GM23338 (cell line): Measurements from ENCODE around the gene PCBP3. TPM values are rescaled to one million over a fixed set of nuclear protein-coding genes. Genes with fewer than 3 reads are reported as not detected.

ENCODE experiments used
- ATAC-seq: fragments of 200-7000 bp; cut with Tn5 transposase; 3 replicates; pipeline ENCODE4 v1.9.1; 2020
- DNase-seq: peaks from one replicate; pipeline ENCODE4 v3.0.0-alpha.2; 2015; ENCODE audit warnings: low spot score
- H2AFZ ChIP-seq: fragments of 200-600 bp; sonication (generic); 2 replicates; pipeline ENCODE4 v1.8.0; 2016; ENCODE audit warnings: antibody characterized with exemption, mild to moderate bottlenecking, moderate library complexity
- H3F3A ChIP-seq: fragments of 200-600 bp; sonication (generic); replicated peaks from 2 replicates; pipeline ENCODE4 v1.8.0; 2017; ENCODE audit warnings: antibody characterized with exemption, mixed run types, low read depth
- H3K27ac ChIP-seq: fragments of 200-600 bp; sonication (generic); 2 replicates; pipeline ENCODE4 v1.6.1; 2016; ENCODE audit warnings: low read depth
- H3K27me3 ChIP-seq: fragments of 200-600 bp; sonication (generic); 2 replicates; pipeline ENCODE4 v1.8.0; 2016; ENCODE audit warnings: mild to moderate bottlenecking, mixed run types, moderate library complexity; ENCODE audit not compliant: insufficient read depth
- H3K36me3 ChIP-seq: fragments of 200-600 bp; sonication (generic); 2 replicates; pipeline ENCODE4 v1.8.0; 2016; ENCODE audit warnings: mild to moderate bottlenecking; ENCODE audit not compliant: insufficient read depth
- H3K4me1 ChIP-seq: fragments of 200-600 bp; sonication (generic); 2 replicates; pipeline ENCODE4 v1.8.0; 2016; ENCODE audit warnings: mild to moderate bottlenecking, moderate library complexity; ENCODE audit not compliant: insufficient read depth
- H3K4me2 ChIP-seq: fragments of 200-600 bp; sonication (generic); 2 replicates; pipeline ENCODE4 v1.7.1; 2017; ENCODE audit warnings: mixed run types
- H3K4me3 ChIP-seq: fragments of 200-600 bp; sonication (generic); 2 replicates; pipeline ENCODE4 v1.6.1; 2016; ENCODE audit warnings: mixed run types
- H3K79me2 ChIP-seq: fragments of 200-600 bp; sonication (generic); replicated peaks from 2 replicates; pipeline ENCODE4 v1.8.0; 2017; ENCODE audit warnings: mild to moderate bottlenecking; ENCODE audit not compliant: insufficient read depth
- H3K9me2 ChIP-seq: fragments of 200-600 bp; sonication (generic); 2 replicates; pipeline ENCODE4 v1.8.0; 2017; ENCODE audit not compliant: insufficient read depth
- H4K20me1 ChIP-seq: fragments of 200-600 bp; sonication (generic); replicated peaks from 2 replicates; pipeline ENCODE4 v1.8.0; 2017; ENCODE audit warnings: mild to moderate bottlenecking; ENCODE audit not compliant: insufficient read depth
- H3K27ac Mint-ChIP-seq: 2 replicates; pipeline ENCODE4 v1.8.0; 2020; ENCODE audit warnings: inconsistent platforms, mild to moderate bottlenecking, moderate library complexity, mixed read lengths
- H3K27me3 Mint-ChIP-seq: 3 replicates; pipeline ENCODE4 v1.8.0; 2022; ENCODE audit warnings: low read depth, mild to moderate bottlenecking, moderate library complexity, mixed read lengths, inconsistent platforms; ENCODE audit not compliant: insufficient read depth, poor library complexity
- H3K36me3 Mint-ChIP-seq: 3 replicates; pipeline ENCODE4 v1.8.0; 2021; ENCODE audit warnings: low read depth, mild to moderate bottlenecking, inconsistent platforms, moderate library complexity, mixed read lengths
- H3K4me1 Mint-ChIP-seq: 3 replicates; pipeline ENCODE4 v1.8.0; 2020; ENCODE audit warnings: mild to moderate bottlenecking, inconsistent platforms, mixed read lengths
- H3K4me3 Mint-ChIP-seq: 3 replicates; pipeline ENCODE4 v1.8.0; 2021; ENCODE audit warnings: moderate library complexity, mild to moderate bottlenecking, inconsistent platforms, mixed read lengths
- H3K9me3 Mint-ChIP-seq: 3 replicates; pipeline ENCODE4 v1.8.0; 2020; ENCODE audit warnings: moderate library complexity, mild to moderate bottlenecking, inconsistent platforms, mixed read lengths
- CREB1 ChIP-seq: fragments of 250-450 bp; sonication (Bioruptor Pico); IDR thresholded peaks from 2 replicates; pipeline ENCODE4 v1.5.0; 2020; ENCODE audit warnings: low read depth, mild to moderate bottlenecking, moderate library complexity
- CTCF ChIP-seq, 2 experiments: fragments of 200-600 bp in 1 of 2; sonication (generic) in 1 of 2; conservative IDR thresholded peaks; 2 replicates each; pipeline versions ENCODE4 v1.5.1 to v1.6.1; 2016 to 2017; ENCODE audit warnings: antibody characterized with exemption in 2 of 2, low read depth in 2 of 2, mild to moderate bottlenecking in 2 of 2, moderate library complexity in 1 of 2
- EZH2 ChIP-seq: fragments of 200-600 bp; sonication (generic); IDR thresholded peaks from one replicate; pipeline ENCODE4 v1.8.0; 2017; ENCODE audit warnings: antibody characterized with exemption, mild to moderate bottlenecking, low read depth; ENCODE audit not compliant: unreplicated experiment
- EZH2phosphoT487 ChIP-seq: fragments of 200-600 bp; sonication (generic); IDR thresholded peaks from one replicate; pipeline ENCODE4 v1.8.1; 2018; ENCODE audit warnings: antibody characterized with exemption; ENCODE audit not compliant: unreplicated experiment
- JUNB ChIP-seq: IDR thresholded peaks from one replicate; pipeline ENCODE4 v1.6.1; 2016; ENCODE audit warnings: antibody characterized with exemption; ENCODE audit not compliant: unreplicated experiment
- NANOG ChIP-seq: IDR thresholded peaks from 2 replicates; pipeline ENCODE4 v1.6.1; 2016; ENCODE audit warnings: antibody characterized with exemption, borderline replicate concordance
- POLR2AphosphoS5 ChIP-seq: IDR thresholded peaks from 2 replicates; pipeline ENCODE4 v1.6.1; 2016; ENCODE audit warnings: antibody characterized with exemption, low read depth
- REST ChIP-seq: IDR thresholded peaks from one replicate; pipeline ENCODE4 v1.6.1; 2018; ENCODE audit warnings: antibody characterized with exemption; ENCODE audit not compliant: unreplicated experiment
- STAT1 ChIP-seq: IDR thresholded peaks from one replicate; pipeline ENCODE4 v1.6.1; 2016; ENCODE audit warnings: antibody characterized with exemption; ENCODE audit not compliant: unreplicated experiment
- ZNF114 ChIP-seq: fragments of 250-450 bp; sonication (Bioruptor Pico); IDR thresholded peaks from 2 replicates; pipeline ENCODE4 v1.5.0; 2020; ENCODE audit warnings: mild to moderate bottlenecking, moderate library complexity
- ZNF331 ChIP-seq: fragments of 250-450 bp; sonication (Bioruptor Pico); IDR thresholded peaks from 2 replicates; pipeline ENCODE4 v1.5.0; 2020; ENCODE audit warnings: low read depth, mild to moderate bottlenecking, moderate library complexity
- ZNF462 ChIP-seq: fragments of 250-450 bp; sonication (Bioruptor Pico); IDR thresholded peaks from 2 replicates; pipeline ENCODE4 v1.5.0; 2020; ENCODE audit warnings: mild to moderate bottlenecking, moderate library complexity
- polyA plus RNA-seq: library from polyadenylated mRNA; unstranded; fragments of >200 nt; fragmentation: Nextera tagmentation; extraction: Ambion mirVana; gene quantifications from 2 replicates; pipeline ENCODE4 v1.2.1, GENCODE V29; 2016
- total RNA-seq: library from RNA; depleted of rRNA; stranded (reverse); fragments of >200 nt; shearing (Covaris generic); gene quantifications from 2 replicates; pipeline ENCODE4 v1.2.3, GENCODE V29; 2014
- TF ChIP-seq, protein P1 (sequence below): IDR thresholded peaks from 2 replicates; pipeline ENCODE4 v1.6.1; 2016; ENCODE audit warnings: antibody characterized with exemption

The PCBP3 gene
- total and polyA plus RNA-seq, 2 experiments from 2014 or later = 7.1 to 9.1 TPM

DNA sequence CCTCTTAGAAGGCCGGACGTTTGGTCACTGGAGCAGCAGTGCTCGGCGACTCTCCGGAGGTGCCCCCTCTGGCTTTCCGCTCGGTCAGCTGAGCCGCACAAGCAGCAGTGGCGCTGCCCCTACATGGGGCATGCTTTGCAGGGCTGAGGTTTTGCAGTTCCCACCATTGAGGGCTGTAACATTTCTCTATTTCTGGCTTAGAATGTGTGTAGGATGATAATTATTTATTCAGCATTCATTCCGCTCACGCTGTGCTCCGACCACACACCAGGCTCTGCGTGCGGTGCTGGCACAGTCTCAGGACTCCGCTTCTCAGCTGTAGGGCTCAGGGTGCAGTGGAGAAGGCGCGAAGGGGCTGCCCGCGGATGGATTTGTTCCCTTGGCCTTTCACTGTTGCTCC lies 119.5 kb downstream of the PCBP3 start:
- Histone ChIP-seq H3K36me3 (no peaks in the 10 kb centered on the region), H3K79me2 (no peaks in the 10 kb centered on the region), H3K27me3 (no peaks in the 10 kb centered on the region), H3K9me2 (no peaks in the 10 kb centered on the region), H3K4me3 (no peak overlapping the region), H4K20me1 (no peaks in the 10 kb centered on the region), H3K4me1 (no peaks in the 10 kb centered on the region), H3K4me2 (no peak overlapping the region), H3K27ac (no peak overlapping the region), H3F3A (no peaks in the 10 kb centered on the region), H2AFZ (no peak overlapping the region)
- no peak for DNase-seq
- no peak for ATAC-seq
- Mint-ChIP-seq H3K9me3 (no peaks in the 10 kb centered on the region), H3K36me3 (no peaks in the 10 kb centered on the region), H3K27me3 (peaks cover 2% of the 10 kb centered on the region), H3K4me3 (no peak overlapping the region), H3K4me1 (no peaks in the 10 kb centered on the region), H3K27ac (no peak overlapping the region)
- no peak for TF ChIP-seq CREB1 (CRISPR knock-in tag)
- TF ChIP-seq ZNF114 (CRISPR knock-in tag) = no peak
- no peak for TF ChIP-seq ZNF462
- no peak for TF ChIP-seq ZNF331
- TF ChIP-seq REST = no peak
- no peak for TF ChIP-seq EZH2phosphoT487
- TF ChIP-seq NANOG = no peak
- no peak for TF ChIP-seq POLR2AphosphoS5
- TF ChIP-seq JUNB = no peak
- no peak for TF ChIP-seq CTCF (conservative IDR thresholded peaks at IDR 0.05; ENCODE audit: low read depth in 2 of 2)
- TF ChIP-seq, protein P1, sequence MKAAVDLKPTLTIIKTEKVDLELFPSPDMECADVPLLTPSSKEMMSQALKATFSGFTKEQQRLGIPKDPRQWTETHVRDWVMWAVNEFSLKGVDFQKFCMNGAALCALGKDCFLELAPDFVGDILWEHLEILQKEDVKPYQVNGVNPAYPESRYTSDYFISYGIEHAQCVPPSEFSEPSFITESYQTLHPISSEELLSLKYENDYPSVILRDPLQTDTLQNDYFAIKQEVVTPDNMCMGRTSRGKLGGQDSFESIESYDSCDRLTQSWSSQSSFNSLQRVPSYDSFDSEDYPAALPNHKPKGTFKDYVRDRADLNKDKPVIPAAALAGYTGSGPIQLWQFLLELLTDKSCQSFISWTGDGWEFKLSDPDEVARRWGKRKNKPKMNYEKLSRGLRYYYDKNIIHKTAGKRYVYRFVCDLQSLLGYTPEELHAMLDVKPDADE = no peak
- no peak for TF ChIP-seq EZH2
- no peak for TF ChIP-seq STAT1
